ENCODE measurements around the gene MED27.

Gene MED27

GRCh38 chr9:132046456-132046855 is 33.2 kb downstream of the MED27 start:
- H3K4me3 ChIP-seq (replicated peaks in 1 of 2; ENCODE audit: low read depth in 2 of 2, low read length in 2 of 2), result no peak overlapping the region
- TF ChIP-seq CTCF (IDR thresholded peaks at IDR 0.05; ENCODE audit: low read depth, low read length), result no peak
- peak in 1 of 2 donors; percentile 53 for DNase-seq (ENCODE audit: low read depth in 2 of 2)

GRCh38 chr9:132044176-132044875 is 35.3 kb downstream of the MED27 start:
- no peak for TF ChIP-seq CTCF (IDR thresholded peaks at IDR 0.05; ENCODE audit: low read depth, low read length)
- no peak overlapping the region for H3K4me3 ChIP-seq (replicated peaks in 1 of 2; ENCODE audit: low read depth in 2 of 2, low read length in 2 of 2)
- DNase-seq (ENCODE audit: low read depth in 2 of 2), result no peak

GRCh38 chr9:132043708-132044107 is 36.0 kb downstream of the MED27 start:
- no peak overlapping the region for H3K4me3 ChIP-seq (replicated peaks in 1 of 2; ENCODE audit: low read depth in 2 of 2, low read length in 2 of 2)
- no peak for DNase-seq (ENCODE audit: low read depth in 2 of 2)
- no peak for TF ChIP-seq CTCF (IDR thresholded peaks at IDR 0.05; ENCODE audit: low read depth, low read length)

- TF ChIP-seq CTCF (IDR thresholded peaks at IDR 0.05; ENCODE audit: low read depth, low read length), result no peak
- DNase-seq (ENCODE audit: low read depth in 2 of 2), result peak; percentile 87 to 97
- no peak overlapping the region for H3K4me3 ChIP-seq (replicated peaks in 1 of 2; ENCODE audit: low read depth in 2 of 2, low read length in 2 of 2)
Measured at GRCh38 chr9:132042324-132042723, 37.3 kb downstream of the MED27 start.

GRCh38 chr9:132041798-132042197 is 37.9 kb downstream of the MED27 start:
- no peak for DNase-seq (ENCODE audit: low read depth in 2 of 2)
- no peak for TF ChIP-seq CTCF (IDR thresholded peaks at IDR 0.05; ENCODE audit: low read depth, low read length)
- no peak overlapping the region for H3K4me3 ChIP-seq (replicated peaks in 1 of 2; ENCODE audit: low read depth in 2 of 2, low read length in 2 of 2)

- no peak overlapping the region for H3K4me3 ChIP-seq (replicated peaks in 1 of 2; ENCODE audit: low read depth in 2 of 2, low read length in 2 of 2)
- DNase-seq (ENCODE audit: low read depth in 2 of 2), result no peak
- TF ChIP-seq CTCF (IDR thresholded peaks at IDR 0.05; ENCODE audit: low read depth, low read length), result no peak
Measured at GRCh38 chr9:132040808-132041207, 38.9 kb downstream of the MED27 start.

GRCh38 chr9:132040246-132040645 is 39.4 kb downstream of the MED27 start:
- no peak for TF ChIP-seq CTCF (IDR thresholded peaks at IDR 0.05; ENCODE audit: low read depth, low read length)
- H3K4me3 ChIP-seq (replicated peaks in 1 of 2; ENCODE audit: low read depth in 2 of 2, low read length in 2 of 2), result no peak overlapping the region
- no peak for DNase-seq (ENCODE audit: low read depth in 2 of 2)
